A549 (cell line): ENCODE results near the gene RAB2B.

ENCODE experiments used
- BHLHE40 ChIP-seq: IDR thresholded peaks from 2 replicates; pipeline ENCODE4 v1.6.1; 2012; ENCODE audit warnings: low read depth, low read length, inconsistent platforms
- CEBPB ChIP-seq, 2 experiments: fragments of >200 bp in 1 of 2; sonication (Bioruptor Twin) in 1 of 2; formaldehyde crosslinking in 1 of 2; IDR thresholded peaks; 2 replicates each; pipeline ENCODE4 v1.6.1; 2012 to 2016
- CHD2 ChIP-seq: fragments of 150-350 bp; IDR thresholded peaks from 2 replicates; pipeline ENCODE4 v1.6.1; 2014; ENCODE audit warnings: low read length; ENCODE audit not compliant: partially characterized antibody
- CTCF ChIP-seq: fragments of >200 bp; sonication (Bioruptor Twin); formaldehyde crosslinking; IDR thresholded peaks from 3 replicates; pipeline ENCODE4 v1.5.1; 2016
- ESRRA ChIP-seq: fragments of 150-350 bp; IDR thresholded peaks from 2 replicates; pipeline ENCODE4 v1.6.1; 2014; ENCODE audit warnings: mild to moderate bottlenecking, low read length, borderline replicate concordance
- KDM5A ChIP-seq: fragments of 200-600 bp; sonication (generic); IDR thresholded peaks from 2 replicates; pipeline ENCODE4 v1.6.1; 2016; ENCODE audit warnings: antibody characterized with exemption, mild to moderate bottlenecking
- MAX ChIP-seq: IDR thresholded peaks from 2 replicates; pipeline ENCODE4 v1.6.1; 2012
- POLR2A ChIP-seq: IDR thresholded peaks from 2 replicates; pipeline ENCODE4 v1.6.1; 2012; ENCODE audit warnings: mild to moderate bottlenecking, low read length
- RAD21 ChIP-seq, 2 experiments: fragments of >200 bp in 1 of 2; sonication (Bioruptor Twin) in 1 of 2; formaldehyde crosslinking in 1 of 2; IDR thresholded peaks in 1 of 2; conservative IDR thresholded peaks in 1 of 2; 2 replicates in 1 of 2; 3 replicates in 1 of 2; pipeline ENCODE4 v1.6.1; 2012 to 2018; ENCODE audit warnings: inconsistent platforms in 1 of 2
- RCOR1 ChIP-seq: fragments of 150-350 bp; IDR thresholded peaks from 2 replicates; pipeline ENCODE4 v1.6.1; 2014; ENCODE audit warnings: antibody characterized with exemption, low read length, low read depth
- REST ChIP-seq: fragments of 200-600 bp; sonication (generic); IDR thresholded peaks from 2 replicates; pipeline ENCODE4 v1.6.1; 2016; ENCODE audit warnings: antibody characterized with exemption, mild to moderate bottlenecking, moderate library complexity

GRCh38 chr14:21514341-21514740, 37.6 kb upstream of the RAB2B start:
- TF ChIP-seq RAD21 (conservative IDR thresholded peaks at IDR 0.05 in 1 of 2, IDR thresholded peaks at IDR 0.05 in 1 of 2), result no peak
- TF ChIP-seq CTCF, result no peak
- TF ChIP-seq BHLHE40, result no peak
- no peak for TF ChIP-seq REST
- TF ChIP-seq RCOR1, result no peak
- no peak for TF ChIP-seq KDM5A
- TF ChIP-seq POLR2A, result no peak
- TF ChIP-seq CEBPB (IDR thresholded peaks at IDR 0.05), result no peak
- no peak for TF ChIP-seq CHD2
- no peak for TF ChIP-seq ESRRA
- TF ChIP-seq MAX, result no peak
